Measurements from ENCODE around the gene GLIPR1L1. TPM values are rescaled to one million over a fixed set of nuclear protein-coding genes. Genes with fewer than 3 reads are reported as not detected.

The GLIPR1L1 gene
- total and polyA plus RNA-seq, 7 donors: not detected

Other genes starting within 250 kb of the GLIPR1L1 start
- gene KCNC2, start 124.8 kb upstream of the GLIPR1L1 start, total RNA-seq: 1 to 10 TPM in 1 of 4 donors, under 1 TPM in 1, not detected in 2; 0.99 to 1.2 TPM
- under 1 TPM in 2 of 3 donors, not detected in 1; 0.01 to 0.03 TPM for gene KCNC2, start 124.8 kb upstream of the GLIPR1L1 start, polyA plus RNA-seq
- gene CAPS2, start 4.3 kb upstream of the GLIPR1L1 start, total RNA-seq: 1 to 10 TPM; 7.6 to 9.8 (median 9.0) TPM
- 10 to 100 TPM in 1 of 3 donors, 1 to 10 TPM in 1, under 1 TPM in 1; 0.73 to 20.3 (median 5.3) TPM for gene CAPS2, start 4.3 kb upstream of the GLIPR1L1 start, polyA plus RNA-seq
- 1 to 10 TPM in 2 of 4 donors, under 1 TPM in 1, not detected in 1; 0.54 to 1.5 (median 1.3) TPM for gene GLIPR1L2, start 56.4 kb downstream of the GLIPR1L1 start, total RNA-seq
- under 1 TPM; 0.04 to 0.60 (median 0.57) TPM for gene GLIPR1L2, start 56.4 kb downstream of the GLIPR1L1 start, polyA plus RNA-seq
- 1 to 10 TPM; 2.8 to 5.7 (median 4.9) TPM for gene GLIPR1, start 146.1 kb downstream of the GLIPR1L1 start, total RNA-seq
- gene GLIPR1, start 146.1 kb downstream of the GLIPR1L1 start, polyA plus RNA-seq: 1 to 10 TPM in 1 of 3 donors, under 1 TPM in 2; 0.52 to 4.4 (median 0.88) TPM
- 10 to 100 TPM; 43.1 to 64.9 (median 50.9) TPM for gene KRR1, start 176.9 kb downstream of the GLIPR1L1 start, total RNA-seq
- gene KRR1, start 176.9 kb downstream of the GLIPR1L1 start, polyA plus RNA-seq: 10 to 100 TPM; 15.7 to 40.4 (median 32.4) TPM